Sigmoid colon (tissue), 7 donors: ENCODE measurements around the gene PPP1R13L. TPM values are rescaled to one million over a fixed set of nuclear protein-coding genes. Genes with fewer than 3 reads are reported as not detected.
"Not testable (repeated sequence)": the region's sequence is repeated elsewhere in the genome, so short reads cannot be mapped to it uniquely, and the experiment has no call there.

Experiments used
- DNase-seq: peaks from one replicate; pipeline ENCODE4 v3.0.0-alpha.2; 2019
- H3K27ac ChIP-seq, 4 donors: fragments of 200-600 bp; sonication (generic); one replicate each; pipeline ENCODE4 v1.5.1; 2016 to 2019; ENCODE audit warnings: mild to moderate bottlenecking in 1 of 4
- H3K27me3 ChIP-seq, 3 donors: fragments of 200-600 bp; sonication (generic); one replicate each; pipeline ENCODE4 v1.5.1; 2019; ENCODE audit warnings: mild to moderate bottlenecking in 1 of 3
- H3K36me3 ChIP-seq, 4 donors: fragments of 200-600 bp; sonication (generic); one replicate each; pipeline ENCODE4 v1.5.1; 2016 to 2019
- H3K4me1 ChIP-seq, 4 donors: fragments of 200-600 bp; sonication (generic); one replicate each; pipeline ENCODE4 v1.5.1; 2017 to 2019
- H3K4me3 ChIP-seq, 4 donors: fragments of 200-600 bp; sonication (generic); one replicate each; pipeline ENCODE4 v1.5.1; 2017 to 2019; ENCODE audit warnings: mild to moderate bottlenecking in 2 of 4, moderate library complexity in 1 of 4
- H3K9me3 ChIP-seq, 4 donors: fragments of 200-600 bp in 3 of 4; sonication (generic) in 3 of 4; one replicate each; pipeline versions ENCODE4 v1.5.1 to v1.6.1; 2013 to 2019
- CTCF ChIP-seq, 4 experiments: fragments of 450-650 bp in 3 of 4; fragments of 200-600 bp in 1 of 4; IDR thresholded peaks; one replicate each; pipeline ENCODE4 v1.5.1; 2016 to 2019; ENCODE audit warnings: antibody characterized with exemption in 4 of 4, mild to moderate bottlenecking in 3 of 4, moderate library complexity in 2 of 4
- EP300 ChIP-seq, 4 donors: sonication (generic); formaldehyde crosslinking; IDR thresholded peaks; one replicate each; pipeline ENCODE4 v1.6.1; 2017; ENCODE audit warnings: antibody characterized with exemption in 4 of 4
- POLR2A ChIP-seq, 2 donors: fragments of 450-650 bp; IDR thresholded peaks; one replicate each; pipeline ENCODE4 v1.6.1; 2016; ENCODE audit warnings: antibody characterized with exemption in 2 of 2, mild to moderate bottlenecking in 2 of 2, moderate library complexity in 2 of 2
- POLR2AphosphoS5 ChIP-seq, 4 donors: sonication (generic); formaldehyde crosslinking; IDR thresholded peaks; one replicate each; pipeline ENCODE4 v1.6.1; 2017; ENCODE audit warnings: antibody characterized with exemption in 4 of 4
- WGBS, 2 donors: extraction: QIAGEN DNeasy Blood & Tissue Kit; methylation state at CpG; one replicate each; pipeline ENCODE4 v1.1.7; 2013; 5-methylcytosine and 5-hydroxymethylcytosine counted together
- intact Hi-C: fragments of 100-400 bp; cut with DNase I; formaldehyde crosslinking; loops from one replicate; pipeline ENCODE4 v1.15.1; 2023
- polyA plus RNA-seq, 3 donors: library from polyadenylated mRNA; stranded (reverse); fragments of 200-250 nt; gene quantifications; one replicate each; pipeline ENCODE4 v1.2.3, GENCODE V29; 2013
- total RNA-seq, 4 donors: library from RNA; depleted of rRNA; stranded (reverse); fragments of >200 nt; gene quantifications; one replicate each; pipeline ENCODE4 v1.1.0, GENCODE V29; 2016
- donor health status: healthy with polysubstance abuse.
- donor health status: Bipolar disorder and iron deficiency.
- donor health status: healthy.

Gene PPP1R13L
- total and polyA plus RNA-seq, 7 donors: 5.8 to 34.0 (median 9.4) TPM

- no peak overlapping the region for H3K4me3 ChIP-seq
- no peaks in the 10 kb centered on the region for H3K9me3 ChIP-seq
- TF ChIP-seq CTCF (IDR thresholded peaks at IDR 0.05): no peak
- TF ChIP-seq POLR2A (IDR thresholded peaks at IDR 0.05): no peak
- no peak for TF ChIP-seq POLR2AphosphoS5 (IDR thresholded peaks at IDR 0.05)
- no peak for TF ChIP-seq EP300 (IDR thresholded peaks at IDR 0.05)
- intact Hi-C loops: no loop called here
- H3K4me1 ChIP-seq: peaks cover 0 to 28% (median 19%) of the 10 kb centered on the region in 4 donors
- no peaks in the 10 kb centered on the region for H3K27me3 ChIP-seq
- no peak for DNase-seq
- H3K36me3 ChIP-seq: peaks cover 0 to 76% (median 16%) of the 10 kb centered on the region in 4 donors
- peak overlapping the region; percentile 34 to 71 (median 47) for H3K27ac ChIP-seq
- 69 to 82% methylated on average over 4 of the region's 4 CpGs for WGBS, 2 donors
These were observed 12.3 kb upstream of the PPP1R13L start for GRCh38 chr19:45417151-45417550.

GRCh38 chr19:45414468-45414867, 9.6 kb upstream of the PPP1R13L start:
- no peak overlapping the region for H3K4me3 ChIP-seq
- DNase-seq: no peak
- peaks cover 0 to 59% (median 13%) of the 10 kb centered on the region in 4 donors for H3K36me3 ChIP-seq
- 95% methylated on average over 8 of the region's 8 CpGs for WGBS, 2 donors
- TF ChIP-seq EP300 (IDR thresholded peaks at IDR 0.05) (no peak), POLR2A (IDR thresholded peaks at IDR 0.05) (no peak), POLR2AphosphoS5 (IDR thresholded peaks at IDR 0.05) (no peak), CTCF (IDR thresholded peaks at IDR 0.05) (no peak)
- no peak overlapping the region for H3K27ac ChIP-seq
- H3K9me3 ChIP-seq: no peaks in the 10 kb centered on the region
- intact Hi-C loops: no loop called here
- H3K4me1 ChIP-seq: peaks cover 0 to 28% (median 14%) of the 10 kb centered on the region in 4 donors
- H3K27me3 ChIP-seq: no peaks in the 10 kb centered on the region

- peak overlapping the region in 2 of 4 donors; percentile 32 to 39 for H3K27ac ChIP-seq
- DNase-seq: peak; percentile 52
- H3K9me3 ChIP-seq: no peaks in the 10 kb centered on the region
- no peaks in the 10 kb centered on the region for H3K27me3 ChIP-seq
- peaks cover 0 to 28% (median 14%) of the 10 kb centered on the region in 4 donors for H3K4me1 ChIP-seq
- TF ChIP-seq EP300 (IDR thresholded peaks at IDR 0.05): no peak
- TF ChIP-seq CTCF (IDR thresholded peaks at IDR 0.05): no peak
- no peak for TF ChIP-seq POLR2AphosphoS5 (IDR thresholded peaks at IDR 0.05)
- TF ChIP-seq POLR2A (IDR thresholded peaks at IDR 0.05): no peak
- 94 to 95% methylated on average over 6 of the region's 6 CpGs for WGBS, 2 donors
- peaks cover 0 to 50% (median 11%) of the 10 kb centered on the region in 4 donors for H3K36me3 ChIP-seq
- no peak overlapping the region for H3K4me3 ChIP-seq
- intact Hi-C loops: no loop called here
These were observed 8.6 kb upstream of the PPP1R13L start for GRCh38 chr19:45413497-45413896.

GRCh38 chr19:45410330-45410729, 5.5 kb upstream of the PPP1R13L start:
- H3K9me3 ChIP-seq, H3K4me3 ChIP-seq, intact Hi-C loops, H3K27ac ChIP-seq, DNase-seq, H3K27me3 ChIP-seq: not testable (repeated sequence)
- 93 to 94% methylated on average over 4 of the region's 4 CpGs for WGBS, 2 donors
- Histone ChIP-seq H3K4me1 (peaks cover 2 to 20% (median 12%) of the 10 kb centered on the region in 4 donors), H3K36me3 (peaks cover 0 to 35% (median 11%) of the 10 kb centered on the region in 4 donors)

GRCh38 chr19:45409557-45409920, 4.7 kb upstream of the PPP1R13L start:
- Histone ChIP-seq H3K36me3 (peaks cover 0 to 29% (median 11%) of the 10 kb centered on the region in 4 donors), H3K27me3 (peaks cover 5 to 7% (median 6%) of the 10 kb centered on the region in 3 donors), H3K4me3 (no peak overlapping the region), H3K9me3 (no peaks in the 10 kb centered on the region), H3K27ac (no peak overlapping the region), H3K4me1 (peaks cover 2 to 28% (median 19%) of the 10 kb centered on the region in 4 donors)
- no peak for DNase-seq
- intact Hi-C loops: no loop called here
- WGBS, 2 donors: 58 to 67% methylated on average over 4 of the region's 4 CpGs
- TF ChIP-seq POLR2AphosphoS5 (IDR thresholded peaks at IDR 0.05) (no peak), POLR2A (IDR thresholded peaks at IDR 0.05) (no peak), EP300 (IDR thresholded peaks at IDR 0.05) (no peak), CTCF (IDR thresholded peaks at IDR 0.05) (no peak)
